Naive thymus-derived CD4-positive, alpha-beta T cell (primary cell): ENCODE data around the gene SYCE1. TPM values are rescaled to one million over a fixed set of nuclear protein-coding genes. Genes with fewer than 3 reads are reported as not detected.
"Not testable (repeated sequence)": the region's sequence is repeated elsewhere in the genome, so short reads cannot be mapped to it uniquely, and the experiment has no call there.

ENCODE experiments used
- ATAC-seq: fragments of 150-1000 bp; cut with Tn5 transposase; 2 replicates; pipeline ENCODE4 v1.10.0; 2021; ENCODE audit warnings: mild to moderate bottlenecking, moderate library complexity
- CTCF ChIA-PET: fragments of 350-600 bp; sonication (Branson Sonifier 250); formaldehyde crosslinking; loops from one replicate; lab custom pipeline; 2021; ENCODE audit warnings: antibody characterized with exemption; lab: Charles Lee
- POLR2A ChIA-PET: fragments of 350-600 bp; sonication (Branson Sonifier 250); formaldehyde crosslinking; loops from one replicate; lab custom pipeline; 2021; ENCODE audit warnings: antibody characterized with exemption, inconsistent platforms; lab: Charles Lee
- DNase-seq, 9 donors: peaks; one replicate each; pipeline versions ENCODE4 v3.0.0 to v3.0.0-alpha.2; 2020 to 2022; ENCODE audit warnings: mixed read lengths in 1 of 9
- H3K27ac ChIP-seq: one replicate; pipeline ENCODE4 v1.7.0; 2013; ENCODE audit warnings: mild to moderate bottlenecking, low read depth, low read length, moderate library complexity
- H3K27me3 ChIP-seq, 2 donors: one replicate each; pipeline ENCODE4 v1.7.0; 2013; ENCODE audit warnings: low read length in 2 of 2, mild to moderate bottlenecking in 2 of 2, moderate library complexity in 2 of 2; ENCODE audit not compliant: control insufficient read depth in 2 of 2, insufficient read depth in 2 of 2
- H3K36me3 ChIP-seq, 3 experiments: 1 replicate in 2 of 3; 2 replicates in 1 of 3; pipeline ENCODE4 v1.7.0; 2013; ENCODE audit warnings: low read length in 3 of 3, mild to moderate bottlenecking in 3 of 3, moderate library complexity in 1 of 3; ENCODE audit not compliant: insufficient read depth in 3 of 3, control insufficient read depth in 2 of 3
- H3K4me1 ChIP-seq, 2 donors: one replicate each; pipeline ENCODE4 v1.7.0; 2013; ENCODE audit warnings: low read length in 2 of 2, mild to moderate bottlenecking in 2 of 2, moderate library complexity in 1 of 2; ENCODE audit not compliant: control insufficient read depth in 2 of 2, insufficient read depth in 2 of 2
- H3K4me3 ChIP-seq: 2 replicates; pipeline ENCODE4 v1.7.0; 2013; ENCODE audit warnings: mild to moderate bottlenecking, low read length
- H3K9me3 ChIP-seq, 3 experiments: 1 replicate in 2 of 3; 2 replicates in 1 of 3; pipeline ENCODE4 v1.7.0; 2013; ENCODE audit warnings: low read length in 3 of 3; ENCODE audit not compliant: control insufficient read depth in 2 of 3
- H3K27ac Mint-ChIP-seq, 9 donors: one replicate each; pipeline ENCODE4 v1.8.0; 2020 to 2022; ENCODE audit warnings: mixed read lengths in 9 of 9, mild to moderate bottlenecking in 8 of 9, moderate library complexity in 5 of 9, inconsistent platforms in 2 of 9
- H3K27me3 Mint-ChIP-seq, 5 donors: one replicate each; pipeline ENCODE4 v1.8.0; 2021 to 2022; ENCODE audit warnings: mixed read lengths in 5 of 5, mild to moderate bottlenecking in 1 of 5
- H3K36me3 Mint-ChIP-seq, 5 donors: one replicate each; pipeline ENCODE4 v1.8.0; 2020 to 2022; ENCODE audit warnings: mixed read lengths in 5 of 5, mild to moderate bottlenecking in 3 of 5, inconsistent platforms in 1 of 5
- H3K4me1 Mint-ChIP-seq, 7 donors: one replicate each; pipeline ENCODE4 v1.8.0; 2020 to 2022; ENCODE audit warnings: mixed read lengths in 7 of 7, mild to moderate bottlenecking in 3 of 7, inconsistent platforms in 1 of 7
- H3K4me3 Mint-ChIP-seq, 10 donors: one replicate each; pipeline ENCODE4 v1.8.0; 2020 to 2022; ENCODE audit warnings: mild to moderate bottlenecking in 10 of 10, mixed read lengths in 10 of 10, moderate library complexity in 6 of 10, inconsistent platforms in 2 of 10
- H3K9me3 Mint-ChIP-seq, 11 donors: one replicate each; pipeline ENCODE4 v1.8.0; 2020 to 2022; ENCODE audit warnings: mixed read lengths in 11 of 11, mild to moderate bottlenecking in 4 of 11, inconsistent platforms in 1 of 11, moderate library complexity in 1 of 11
- intact Hi-C, 2 donors: fragments of 100-400 bp; cut with micrococcal nuclease; formaldehyde crosslinking; loops; one replicate each; pipeline ENCODE4 v1.15.1; 2023
- polyA plus RNA-seq, 2 donors: library from polyadenylated mRNA; unstranded; fragments of 300-500 nt; fragmentation: Illumina TruSeq; gene quantifications; one replicate each; pipeline ENCODE4 v1.2.3, GENCODE V29; 2021
- total RNA-seq, 6 experiments: library from RNA in 5 of 6; stranded (reverse) in 5 of 6; gene quantifications; 1 replicate in 5 of 6; 2 replicates in 1 of 6; pipeline ENCODE4 v1.2.3 and lab custom pipeline; 2021 to 2026

Gene SYCE1
- total and polyA plus RNA-seq, 7 experiments from 2014 or later = 0.22 to 0.61 (median 0.32) TPM; not detected in 3

DNA sequence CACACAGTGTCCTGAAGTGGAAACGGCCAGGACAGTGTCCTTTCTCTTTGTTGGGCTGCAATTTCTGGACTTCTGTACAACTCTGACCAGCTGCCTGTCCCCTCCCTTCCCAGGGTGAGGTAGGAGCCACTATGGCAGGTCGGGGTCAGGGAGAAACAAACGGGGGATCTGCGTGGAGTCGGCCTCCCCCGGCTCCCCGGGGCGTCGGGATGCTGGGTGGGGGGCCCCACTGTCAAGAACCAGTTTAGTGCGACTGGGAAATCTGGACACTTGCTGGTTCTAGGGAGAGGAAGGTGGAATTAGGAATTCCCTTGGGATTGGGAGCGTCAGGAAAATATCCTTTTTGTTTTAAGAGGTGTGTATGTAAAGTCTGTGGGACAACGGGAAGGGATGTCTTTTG lies 567 bp downstream of the SYCE1 start:
- H3K4me3 Mint-ChIP-seq = no peak overlapping the region
- no peaks in the 10 kb centered on the region for H3K4me1 Mint-ChIP-seq
- intact Hi-C loops = no loop called here
- H3K4me1 ChIP-seq = no peaks in the 10 kb centered on the region
- DNase-seq (no peak), ATAC-seq (no peak)
- H3K9me3 ChIP-seq = peaks cover 0 to 9% (median 0%) of the 10 kb centered on the region in 3 experiments
- ChIA-PET CTCF (no interaction called here), POLR2A (no interaction called here)
- no peak overlapping the region for H3K27ac Mint-ChIP-seq
- H3K4me3 ChIP-seq = no peak overlapping the region
- H3K27me3 ChIP-seq = no peaks in the 10 kb centered on the region
- H3K36me3 Mint-ChIP-seq = no peaks in the 10 kb centered on the region
- H3K27ac ChIP-seq = peak overlapping the region; percentile 63
- no peaks in the 10 kb centered on the region for H3K36me3 ChIP-seq
- H3K27me3 Mint-ChIP-seq = peaks cover 2 to 22% (median 9%) of the 10 kb centered on the region in 5 donors
- H3K9me3 Mint-ChIP-seq = peaks cover 0 to 14% (median 4%) of the 10 kb centered on the region in 11 donors

- Mint-ChIP-seq H3K4me1 (no peaks in the 10 kb centered on the region), H3K27ac (no peak overlapping the region), H3K36me3 (no peaks in the 10 kb centered on the region), H3K4me3 (no peak overlapping the region), H3K9me3 (peaks cover 0 to 4% (median 0%) of the 10 kb centered on the region in 11 donors), H3K27me3 (peaks cover 11 to 25% (median 20%) of the 10 kb centered on the region in 5 donors)
- DNase-seq = no peak
- no peaks in the 10 kb centered on the region for H3K9me3 ChIP-seq
- H3K36me3 ChIP-seq = no peaks in the 10 kb centered on the region
- no peaks in the 10 kb centered on the region for H3K27me3 ChIP-seq
- intact Hi-C loops = no loop called here
- no peaks in the 10 kb centered on the region for H3K4me1 ChIP-seq
- no peak overlapping the region for H3K4me3 ChIP-seq
- no peak for ATAC-seq
- ChIA-PET CTCF (no interaction called here), POLR2A (no interaction called here)
- H3K27ac ChIP-seq = no peak overlapping the region
These were observed 6.2 kb downstream of the SYCE1 start for GRCh38 chr10:133559216-133559615.

DNA sequence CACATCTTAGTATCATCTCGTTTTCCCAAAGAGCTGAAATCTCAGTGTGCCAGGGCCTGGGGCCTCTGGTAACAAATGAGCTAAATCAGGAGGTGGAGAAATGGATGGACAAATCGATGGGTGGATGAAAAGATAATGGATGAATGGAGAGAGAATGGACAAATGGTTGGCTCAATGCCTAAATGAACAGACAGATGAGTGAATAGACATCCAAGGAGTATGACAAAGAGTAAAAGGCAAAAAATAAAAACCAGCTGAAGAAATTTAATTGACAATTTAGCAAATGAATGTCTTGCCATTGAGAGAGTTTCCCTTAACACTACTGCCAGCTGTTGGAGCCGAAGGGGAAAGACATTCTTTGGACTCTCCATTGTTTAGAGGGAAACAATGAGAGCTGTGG lies 8.0 kb downstream of the SYCE1 start:
- no peaks in the 10 kb centered on the region for H3K36me3 ChIP-seq
- no peaks in the 10 kb centered on the region for H3K4me1 ChIP-seq
- no peaks in the 10 kb centered on the region for H3K9me3 ChIP-seq
- Mint-ChIP-seq H3K27me3 (peaks cover 15 to 25% (median 19%) of the 10 kb centered on the region in 5 donors), H3K9me3 (no peaks in the 10 kb centered on the region), H3K27ac (no peak overlapping the region), H3K4me3 (no peak overlapping the region), H3K4me1 (no peaks in the 10 kb centered on the region), H3K36me3 (no peaks in the 10 kb centered on the region)
- CTCF ChIA-PET = no interaction called here
- H3K4me3 ChIP-seq = no peak overlapping the region
- POLR2A ChIA-PET = no interaction called here
- DNase-seq (no peak), ATAC-seq (no peak)
- H3K27ac ChIP-seq = no peak overlapping the region
- intact Hi-C loops = no loop called here
- H3K27me3 ChIP-seq = no peaks in the 10 kb centered on the region

DNA sequence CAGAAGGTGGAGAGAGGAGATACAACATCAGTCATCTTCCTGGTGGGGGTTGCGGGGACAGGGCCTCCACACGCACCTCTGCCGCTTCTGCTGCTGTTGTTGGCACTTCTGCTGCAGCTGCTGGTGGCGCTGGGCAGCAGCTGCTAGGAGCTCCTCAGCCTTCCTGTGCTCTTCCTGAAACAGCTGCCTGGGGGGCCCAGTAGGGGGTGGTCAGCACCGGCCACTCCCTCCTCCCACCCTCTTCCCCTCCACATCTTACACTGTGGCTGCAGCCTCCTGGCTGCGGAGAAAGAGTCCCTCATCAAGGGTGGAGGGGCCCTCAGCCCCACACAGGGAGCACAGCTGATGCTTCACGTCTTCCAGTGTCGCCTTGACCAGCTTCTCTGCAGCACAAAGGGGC lies 9.9 kb downstream of the SYCE1 start:
- ATAC-seq (no peak), DNase-seq (no peak)
- Histone ChIP-seq H3K9me3 (no peaks in the 10 kb centered on the region), H3K27ac (no peak overlapping the region), H3K36me3 (no peaks in the 10 kb centered on the region), H3K4me3 (no peak overlapping the region), H3K27me3 (no peaks in the 10 kb centered on the region), H3K4me1 (no peaks in the 10 kb centered on the region)
- no peak overlapping the region for H3K27ac Mint-ChIP-seq
- no peaks in the 10 kb centered on the region for H3K36me3 Mint-ChIP-seq
- H3K4me3 Mint-ChIP-seq = no peak overlapping the region
- intact Hi-C loops = no loop called here
- ChIA-PET CTCF (no interaction called here), POLR2A (no interaction called here)
- H3K9me3 Mint-ChIP-seq = peaks cover 0 to 3% (median 0%) of the 10 kb centered on the region in 11 donors
- H3K4me1 Mint-ChIP-seq = no peaks in the 10 kb centered on the region
- H3K27me3 Mint-ChIP-seq = peaks cover 12 to 27% (median 20%) of the 10 kb centered on the region in 5 donors

- Mint-ChIP-seq H3K9me3 (peaks cover 0 to 6% (median 0%) of the 10 kb centered on the region in 11 donors), H3K36me3 (no peaks in the 10 kb centered on the region), H3K27me3 (peaks cover 12 to 29% (median 22%) of the 10 kb centered on the region in 5 donors), H3K4me1 (no peaks in the 10 kb centered on the region), H3K27ac (no peak overlapping the region), H3K4me3 (no peak overlapping the region)
- no peaks in the 10 kb centered on the region for H3K9me3 ChIP-seq
- intact Hi-C loops = no loop called here
- no peak overlapping the region for H3K27ac ChIP-seq
- CTCF ChIA-PET = no interaction called here
- no peak for ATAC-seq
- no peak overlapping the region for H3K4me3 ChIP-seq
- no peaks in the 10 kb centered on the region for H3K27me3 ChIP-seq
- POLR2A ChIA-PET = interaction anchor here (1.1 kb wide), 1 partner anchor 39 kb away, joined by 3 read pairs; no protein-coding TSS in a partner anchor
- DNase-seq = no peak
- no peaks in the 10 kb centered on the region for H3K36me3 ChIP-seq
- H3K4me1 ChIP-seq = no peaks in the 10 kb centered on the region
These were observed 10.8 kb downstream of the SYCE1 start for GRCh38 chr10:133554600-133554999.

GRCh38 chr10:133544506-133544905 lies 20.9 kb downstream of the SYCE1 start:
- peaks cover 6 to 30% (median 19%) of the 10 kb centered on the region in 11 donors for H3K9me3 Mint-ChIP-seq
- ATAC-seq (no peak), DNase-seq (no peak)
- H3K36me3 ChIP-seq = no peaks in the 10 kb centered on the region
- intact Hi-C loops = no loop called here
- no peaks in the 10 kb centered on the region for H3K4me1 ChIP-seq
- no peak overlapping the region for H3K27ac ChIP-seq
- peaks cover 4 to 26% (median 24%) of the 10 kb centered on the region in 5 donors for H3K27me3 Mint-ChIP-seq
- peak overlapping the region in 1 of 10 donors; percentile 7 for H3K4me3 Mint-ChIP-seq
- no peaks in the 10 kb centered on the region for H3K9me3 ChIP-seq
- H3K27me3 ChIP-seq = peaks cover 0 to 3% of the 10 kb centered on the region in 2 donors
- H3K4me1 Mint-ChIP-seq = peaks cover 0 to 8% (median 6%) of the 10 kb centered on the region in 7 donors
- peaks cover 0 to 15% (median 5%) of the 10 kb centered on the region in 5 donors for H3K36me3 Mint-ChIP-seq
- ChIA-PET CTCF (no interaction called here), POLR2A (no interaction called here)
- H3K27ac Mint-ChIP-seq = no peak overlapping the region
- no peak overlapping the region for H3K4me3 ChIP-seq

- H3K4me3 ChIP-seq, CTCF ChIA-PET, DNase-seq, H3K27ac Mint-ChIP-seq, POLR2A ChIA-PET, H3K27me3 ChIP-seq, H3K4me1 ChIP-seq, H3K27me3 Mint-ChIP-seq, H3K9me3 Mint-ChIP-seq, H3K36me3 Mint-ChIP-seq, ATAC-seq, H3K9me3 ChIP-seq, H3K4me3 Mint-ChIP-seq, H3K4me1 Mint-ChIP-seq, H3K36me3 ChIP-seq, intact Hi-C loops, H3K27ac ChIP-seq: not testable (repeated sequence)
These were observed 23.9 kb downstream of the SYCE1 start for GRCh38 chr10:133541441-133541975.
